ENCODE results near the gene QPCTL.

Gene QPCTL

GRCh38 chr19:45710356-45711130 is 18.1 kb downstream of the QPCTL start:
- TF ChIP-seq CTCF (IDR thresholded peaks at IDR 0.05; ENCODE audit: extremely low read depth, insufficient read depth, missing control alignments) = no peak
- in situ Hi-C loops (cut with MboI; ENCODE audit: low pct_unique_long_range_greater_than_20kb, low sequenced_read_pairs, unreplicated experiment) = no loop called here
- no peak for DNase-seq (ENCODE audit: low spot score)

GRCh38 chr19:45711851-45712698 is 19.6 kb downstream of the QPCTL start:
- in situ Hi-C loops (cut with MboI; ENCODE audit: low pct_unique_long_range_greater_than_20kb, low sequenced_read_pairs, unreplicated experiment) = no loop called here
- no peak for TF ChIP-seq CTCF (IDR thresholded peaks at IDR 0.05; ENCODE audit: extremely low read depth, insufficient read depth, missing control alignments)
- no peak for DNase-seq (ENCODE audit: low spot score)

GRCh38 chr19:45712699-45713067 is 20.2 kb downstream of the QPCTL start:
- in situ Hi-C loops (cut with MboI; ENCODE audit: low pct_unique_long_range_greater_than_20kb, low sequenced_read_pairs, unreplicated experiment) = no loop called here
- no peak for DNase-seq (ENCODE audit: low spot score)
- no peak for TF ChIP-seq CTCF (IDR thresholded peaks at IDR 0.05; ENCODE audit: extremely low read depth, insufficient read depth, missing control alignments)

GRCh38 chr19:45713141-45713540 is 20.7 kb downstream of the QPCTL start:
- no peak for TF ChIP-seq CTCF (IDR thresholded peaks at IDR 0.05; ENCODE audit: extremely low read depth, insufficient read depth, missing control alignments)
- in situ Hi-C loops (cut with MboI; ENCODE audit: low pct_unique_long_range_greater_than_20kb, low sequenced_read_pairs, unreplicated experiment) = no loop called here
- DNase-seq (ENCODE audit: low spot score) = no peak

- DNase-seq (ENCODE audit: low spot score) = no peak
- in situ Hi-C loops (cut with MboI; ENCODE audit: low pct_unique_long_range_greater_than_20kb, low sequenced_read_pairs, unreplicated experiment) = no loop called here
- TF ChIP-seq CTCF (IDR thresholded peaks at IDR 0.05; ENCODE audit: extremely low read depth, insufficient read depth, missing control alignments) = no peak
Observed at GRCh38 chr19:45715139-45715538, 22.7 kb downstream of the QPCTL start.

- DNase-seq (ENCODE audit: low spot score) = no peak
- in situ Hi-C loops (cut with MboI; ENCODE audit: low pct_unique_long_range_greater_than_20kb, low sequenced_read_pairs, unreplicated experiment) = no loop called here
- TF ChIP-seq CTCF (IDR thresholded peaks at IDR 0.05; ENCODE audit: extremely low read depth, insufficient read depth, missing control alignments) = no peak
Observed at GRCh38 chr19:45716359-45717130, 24.1 kb downstream of the QPCTL start.

Measured in GM13977 (cell line).